ENCODE results near the gene TMEM130.

Gene TMEM130, protein sequence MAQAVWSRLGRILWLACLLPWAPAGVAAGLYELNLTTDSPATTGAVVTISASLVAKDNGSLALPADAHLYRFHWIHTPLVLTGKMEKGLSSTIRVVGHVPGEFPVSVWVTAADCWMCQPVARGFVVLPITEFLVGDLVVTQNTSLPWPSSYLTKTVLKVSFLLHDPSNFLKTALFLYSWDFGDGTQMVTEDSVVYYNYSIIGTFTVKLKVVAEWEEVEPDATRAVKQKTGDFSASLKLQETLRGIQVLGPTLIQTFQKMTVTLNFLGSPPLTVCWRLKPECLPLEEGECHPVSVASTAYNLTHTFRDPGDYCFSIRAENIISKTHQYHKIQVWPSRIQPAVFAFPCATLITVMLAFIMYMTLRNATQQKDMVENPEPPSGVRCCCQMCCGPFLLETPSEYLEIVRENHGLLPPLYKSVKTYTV

DNA sequence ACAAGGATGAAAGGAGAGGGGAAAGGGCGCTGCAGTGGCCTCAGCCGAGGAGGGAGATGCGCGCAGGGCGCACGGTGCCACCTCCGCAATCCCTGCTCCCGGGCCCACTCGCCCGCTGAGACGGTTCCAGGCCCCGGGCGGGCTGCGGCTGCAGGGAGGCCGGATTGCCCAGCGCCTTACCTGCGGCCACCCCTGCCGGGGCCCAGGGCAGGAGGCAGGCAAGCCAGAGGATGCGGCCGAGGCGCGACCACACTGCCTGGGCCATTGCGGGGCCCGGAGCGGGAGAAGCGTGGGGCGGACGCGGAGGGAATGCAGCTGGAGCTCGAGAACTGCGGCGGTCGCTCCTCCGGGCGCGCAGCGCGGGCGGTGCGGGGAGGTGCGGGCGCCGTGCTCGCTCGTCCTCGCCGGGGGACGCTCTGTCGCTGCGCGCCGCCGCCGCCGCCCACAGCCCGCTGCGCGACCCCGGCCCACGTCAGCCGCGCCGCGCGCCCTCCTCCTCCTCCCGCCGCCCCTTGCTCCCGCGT, at the start of gene TMEM130:
TMEM130 (minus strand) TSS at position 418 of the 524 bp plus-strand sequence; CDS start at position 265, 153 bp downstream.
- Mint-ChIP-seq H3K27ac (no peak within 1 kb of the TSS), H3K27me3 (peaks cover 6% of the 10 kb centered on the region), H3K4me3 (peak within 1 kb of the TSS; percentile 74)

DNA sequence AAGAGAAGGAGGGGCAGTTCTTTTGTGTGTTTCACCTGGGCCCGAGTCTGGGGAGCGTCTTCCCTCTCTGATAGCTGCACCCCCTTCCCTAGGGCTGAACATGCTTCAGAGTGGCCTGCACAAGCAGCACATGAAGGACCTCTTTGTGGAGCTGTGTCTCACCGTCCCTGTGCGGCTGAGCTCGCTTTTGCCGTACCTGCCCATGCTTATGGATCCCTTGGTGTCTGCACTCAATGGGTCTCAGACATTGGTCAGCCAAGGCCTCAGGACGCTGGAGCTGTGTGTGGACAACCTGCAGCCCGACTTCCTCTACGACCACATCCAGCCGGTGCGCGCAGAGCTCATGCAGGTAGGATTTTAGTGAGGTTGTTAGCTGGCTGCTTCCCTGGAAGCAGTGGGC, 47.5 kb upstream of the TMEM130 start:
- Mint-ChIP-seq H3K27ac (no peak overlapping the region), H3K27me3 (no peaks in the 10 kb centered on the region), H3K36me3 (peaks cover 9% of the 10 kb centered on the region), H3K9me3 (no peaks in the 10 kb centered on the region), H3K4me3 (no peak overlapping the region), H3K4me1 (no peaks in the 10 kb centered on the region)

More for the DNA sequence above, at the start of gene TMEM130:
- Mint-ChIP-seq H3K9me3 (no peaks in the 10 kb centered on the region), H3K36me3 (no peaks in the 10 kb centered on the region), H3K4me1 (peaks cover 4% of the 10 kb centered on the region)

DNA sequence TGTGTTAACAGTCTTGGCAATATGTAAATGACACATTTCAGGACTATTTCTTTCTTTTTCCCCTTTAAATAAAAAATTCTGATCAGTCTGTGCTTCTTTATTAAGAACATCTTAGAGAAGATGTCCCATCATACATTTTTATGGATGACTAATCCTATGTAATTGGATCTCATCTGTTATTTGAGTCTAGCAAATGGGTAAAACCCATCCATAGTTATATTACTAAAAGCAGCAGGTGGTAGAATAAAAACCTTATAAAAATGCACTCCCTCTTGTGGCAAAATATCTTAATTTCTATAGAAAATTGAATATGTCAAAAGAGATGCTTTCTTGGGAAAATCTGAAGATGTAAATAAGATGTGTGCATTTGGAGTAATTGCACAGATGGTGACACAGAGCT, 43.8 kb upstream of the TMEM130 start:
- Mint-ChIP-seq H3K4me3 (no peak overlapping the region), H3K27ac (no peak overlapping the region), H3K9me3 (no peaks in the 10 kb centered on the region), H3K27me3 (no peaks in the 10 kb centered on the region), H3K36me3 (peaks cover 12% of the 10 kb centered on the region), H3K4me1 (no peaks in the 10 kb centered on the region)

DNA sequence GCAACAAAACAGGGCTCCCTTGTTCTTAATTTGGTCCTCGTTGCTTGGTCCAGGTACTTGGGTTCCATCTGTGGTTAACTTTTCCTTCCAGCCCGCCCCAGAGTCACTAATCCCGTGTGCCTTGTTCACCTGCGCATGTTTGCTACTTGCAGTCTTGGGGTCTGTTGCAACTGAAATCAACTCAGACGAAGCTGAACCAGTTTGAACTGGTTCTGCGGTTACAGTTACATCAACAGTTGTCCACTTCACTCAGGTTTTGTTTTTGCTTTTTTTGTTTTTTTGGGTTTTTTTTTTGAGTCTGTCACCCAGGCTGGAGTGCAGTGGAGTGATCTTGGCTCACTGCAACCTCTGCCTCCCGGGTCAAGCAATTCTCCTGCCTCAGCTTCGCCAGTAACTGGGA, 43.2 kb upstream of the TMEM130 start:
- H3K9me3 Mint-ChIP-seq = no peaks in the 10 kb centered on the region
- no peaks in the 10 kb centered on the region for H3K27me3 Mint-ChIP-seq
- H3K4me3 Mint-ChIP-seq = no peak overlapping the region
- no peak overlapping the region for H3K27ac Mint-ChIP-seq
- peaks cover 12% of the 10 kb centered on the region for H3K36me3 Mint-ChIP-seq
- no peaks in the 10 kb centered on the region for H3K4me1 Mint-ChIP-seq

DNA sequence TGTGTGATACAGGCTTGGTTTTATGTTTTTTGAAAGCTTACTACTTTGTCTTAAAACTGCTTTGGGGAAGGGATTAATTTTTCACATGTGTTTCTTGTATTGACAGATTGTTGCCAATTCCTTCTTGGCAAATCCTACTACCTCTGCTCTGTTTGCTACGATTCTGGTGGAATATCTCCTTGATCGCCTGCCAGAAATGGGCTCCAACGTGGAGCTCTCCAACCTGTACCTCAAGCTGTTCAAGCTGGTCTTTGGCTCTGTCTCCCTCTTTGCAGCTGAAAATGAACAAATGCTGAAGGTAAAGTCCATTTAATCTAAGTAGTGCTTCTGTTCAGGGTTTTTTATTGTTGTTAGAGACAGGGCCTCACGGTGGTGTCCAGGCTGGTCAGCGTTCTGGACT, 42.1 kb upstream of the TMEM130 start:
- no peaks in the 10 kb centered on the region for H3K27me3 Mint-ChIP-seq
- H3K27ac Mint-ChIP-seq = no peak overlapping the region
- no peak overlapping the region for H3K4me3 Mint-ChIP-seq
- no peaks in the 10 kb centered on the region for H3K4me1 Mint-ChIP-seq
- no peaks in the 10 kb centered on the region for H3K9me3 Mint-ChIP-seq
- peaks cover 12% of the 10 kb centered on the region for H3K36me3 Mint-ChIP-seq

DNA sequence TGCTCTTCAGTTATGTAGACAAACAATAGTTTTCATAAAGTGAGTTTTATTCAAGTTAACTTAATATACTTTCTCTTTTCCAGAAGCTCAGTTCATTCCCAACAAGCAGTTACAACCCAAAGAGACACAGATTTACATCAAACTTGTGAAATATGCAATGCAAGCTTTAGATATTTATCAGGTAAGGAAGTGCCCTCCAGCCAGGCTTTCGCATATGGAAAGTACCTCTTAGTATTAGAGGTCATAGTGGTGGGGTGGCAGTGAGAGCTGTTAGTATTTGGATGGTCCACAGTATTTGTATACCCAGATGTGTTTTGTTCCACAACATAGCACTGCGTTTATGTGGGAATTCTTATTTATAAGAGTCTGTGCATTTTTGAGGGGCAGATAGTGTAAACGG, 40.6 kb upstream of the TMEM130 start:
- Mint-ChIP-seq H3K4me3 (no peak overlapping the region), H3K9me3 (no peaks in the 10 kb centered on the region), H3K4me1 (no peaks in the 10 kb centered on the region), H3K27me3 (no peaks in the 10 kb centered on the region), H3K36me3 (peaks cover 12% of the 10 kb centered on the region), H3K27ac (no peak overlapping the region)

DNA sequence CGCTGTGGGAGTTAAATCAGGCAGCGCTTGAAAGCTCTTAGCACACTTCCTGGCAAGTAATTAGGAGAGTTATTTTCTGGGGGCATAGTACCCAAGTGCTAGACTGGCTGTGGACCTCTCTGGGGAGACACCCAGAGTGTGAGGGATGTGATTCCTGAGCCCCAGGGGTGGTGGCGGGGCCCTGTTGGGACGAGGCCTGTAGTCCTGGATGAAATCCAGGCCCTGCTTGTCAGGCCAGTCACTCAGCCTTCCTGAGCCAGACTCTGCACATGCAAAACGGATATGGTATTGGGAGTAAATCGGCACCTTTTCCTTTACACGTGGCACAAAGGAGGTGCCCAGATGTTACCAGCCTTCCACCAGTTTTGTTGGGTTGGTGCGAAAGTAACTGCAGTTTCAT, 39.7 kb upstream of the TMEM130 start:
- H3K4me3 Mint-ChIP-seq = no peak overlapping the region
- no peaks in the 10 kb centered on the region for H3K4me1 Mint-ChIP-seq
- no peaks in the 10 kb centered on the region for H3K27me3 Mint-ChIP-seq
- no peak overlapping the region for H3K27ac Mint-ChIP-seq
- H3K9me3 Mint-ChIP-seq = no peaks in the 10 kb centered on the region
- H3K36me3 Mint-ChIP-seq = peaks cover 21% of the 10 kb centered on the region

DNA sequence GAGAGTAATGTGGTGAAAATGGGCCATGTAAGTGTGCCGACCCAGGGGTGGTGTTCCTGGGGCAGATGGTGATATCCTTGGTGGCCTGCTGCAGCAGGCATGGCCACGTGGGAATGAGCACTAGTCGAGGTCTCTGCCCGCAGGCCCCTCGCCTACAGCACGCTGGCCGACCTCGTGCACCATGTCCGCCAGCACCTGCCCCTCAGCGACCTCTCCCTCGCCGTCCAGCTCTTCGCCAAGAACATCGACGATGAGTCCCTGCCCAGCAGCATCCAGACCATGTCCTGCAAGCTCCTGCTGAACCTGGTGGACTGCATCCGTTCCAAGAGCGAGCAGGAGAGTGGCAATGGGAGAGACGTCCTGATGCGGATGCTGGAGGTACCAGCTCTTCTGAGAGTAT, 38.8 kb upstream of the TMEM130 start:
- Mint-ChIP-seq H3K9me3 (no peaks in the 10 kb centered on the region), H3K4me3 (no peak overlapping the region), H3K27me3 (no peaks in the 10 kb centered on the region), H3K4me1 (no peaks in the 10 kb centered on the region), H3K27ac (peak overlapping the region; percentile 17), H3K36me3 (peaks cover 21% of the 10 kb centered on the region)

DNA sequence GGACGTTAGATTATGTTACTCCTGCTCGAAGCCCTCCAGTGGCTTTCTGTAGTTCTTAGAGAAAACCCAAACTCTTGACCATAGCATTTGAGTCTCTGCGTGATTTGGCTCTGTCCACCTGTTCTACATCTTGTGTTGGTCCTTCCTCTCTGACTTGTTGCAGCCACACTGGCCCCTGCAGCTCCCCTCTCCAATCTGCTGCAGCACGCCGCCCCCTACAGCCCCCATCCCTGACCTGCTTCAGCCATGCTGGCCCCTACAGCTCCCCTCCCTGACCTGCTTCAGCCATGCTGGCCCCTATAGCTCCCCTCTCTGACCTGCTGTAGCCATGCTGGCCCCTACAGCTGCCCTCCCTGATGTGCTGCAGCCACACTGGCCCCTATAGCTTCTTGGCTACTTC, 37.8 kb upstream of the TMEM130 start:
- Mint-ChIP-seq H3K27ac (no peak overlapping the region), H3K9me3 (no peaks in the 10 kb centered on the region), H3K27me3 (no peaks in the 10 kb centered on the region), H3K4me1 (no peaks in the 10 kb centered on the region), H3K4me3 (no peak overlapping the region), H3K36me3 (peaks cover 21% of the 10 kb centered on the region)

DNA sequence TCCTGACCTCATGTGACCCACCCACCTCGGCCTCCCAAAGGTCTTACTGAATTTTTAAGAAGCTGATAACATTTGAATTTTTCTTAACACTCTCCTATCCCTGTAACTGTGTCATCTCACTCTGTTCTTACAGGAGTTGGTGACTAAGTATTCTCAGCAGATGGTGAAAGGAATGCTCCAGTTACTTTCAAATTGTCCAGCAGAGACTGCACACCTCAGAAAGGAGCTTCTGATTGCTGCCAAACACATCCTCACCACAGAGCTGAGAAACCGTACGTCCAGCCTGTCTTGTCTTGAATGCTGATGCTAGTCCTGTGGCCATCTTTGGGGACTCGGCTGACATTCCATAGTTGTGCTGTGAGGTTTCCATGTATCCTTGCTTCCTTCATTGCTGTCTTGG, 33.4 kb upstream of the TMEM130 start:
- Mint-ChIP-seq H3K4me3 (no peak overlapping the region), H3K27ac (no peak overlapping the region), H3K4me1 (no peaks in the 10 kb centered on the region), H3K9me3 (no peaks in the 10 kb centered on the region), H3K27me3 (no peaks in the 10 kb centered on the region), H3K36me3 (peaks cover 29% of the 10 kb centered on the region)

DNA sequence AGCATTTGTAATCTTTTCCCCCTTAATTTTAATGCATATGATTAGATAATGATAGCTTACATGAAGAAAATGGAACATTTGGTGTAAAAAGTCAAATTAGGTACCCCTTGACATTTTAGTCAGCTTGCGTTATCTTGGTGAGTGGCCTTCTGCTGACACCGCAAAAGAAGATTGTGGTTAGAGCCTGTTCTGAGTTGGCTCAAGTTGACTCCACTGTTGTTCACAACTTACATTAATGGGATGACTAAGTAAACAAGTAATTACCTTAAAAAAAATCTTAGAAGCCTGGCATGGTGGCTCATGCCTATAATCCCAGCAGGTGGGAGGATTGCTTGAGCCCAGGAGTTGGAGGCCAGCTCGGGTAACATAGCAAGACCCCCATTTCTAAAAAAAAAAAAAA, 32.7 kb upstream of the TMEM130 start:
- H3K36me3 Mint-ChIP-seq = peaks cover 29% of the 10 kb centered on the region
- no peaks in the 10 kb centered on the region for H3K4me1 Mint-ChIP-seq
- no peak overlapping the region for H3K4me3 Mint-ChIP-seq
- no peak overlapping the region for H3K27ac Mint-ChIP-seq
- no peaks in the 10 kb centered on the region for H3K27me3 Mint-ChIP-seq
- H3K9me3 Mint-ChIP-seq = no peaks in the 10 kb centered on the region

DNA sequence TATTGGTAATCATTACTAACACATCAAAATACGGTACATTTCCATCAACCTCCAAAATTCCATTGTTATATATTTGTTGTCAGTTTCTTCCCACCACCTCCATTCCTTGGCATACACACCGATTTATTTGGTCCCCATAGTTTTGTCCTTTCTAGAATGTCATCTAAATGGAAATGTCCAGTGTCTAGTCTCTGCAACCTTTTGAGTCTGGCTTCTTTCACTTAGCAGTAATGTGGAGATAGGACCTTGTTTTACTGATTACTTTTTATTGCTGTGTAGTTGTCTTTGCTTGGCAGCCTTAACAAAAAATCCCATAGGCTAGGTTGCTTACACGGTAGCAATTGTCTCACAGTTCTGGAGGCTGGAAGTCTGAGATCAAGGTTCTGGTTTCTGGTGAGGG, 31.0 kb upstream of the TMEM130 start:
- Mint-ChIP-seq H3K27me3 (no peaks in the 10 kb centered on the region), H3K4me1 (no peaks in the 10 kb centered on the region), H3K36me3 (peaks cover 35% of the 10 kb centered on the region), H3K4me3 (no peak overlapping the region), H3K27ac (no peak overlapping the region), H3K9me3 (no peaks in the 10 kb centered on the region)

DNA sequence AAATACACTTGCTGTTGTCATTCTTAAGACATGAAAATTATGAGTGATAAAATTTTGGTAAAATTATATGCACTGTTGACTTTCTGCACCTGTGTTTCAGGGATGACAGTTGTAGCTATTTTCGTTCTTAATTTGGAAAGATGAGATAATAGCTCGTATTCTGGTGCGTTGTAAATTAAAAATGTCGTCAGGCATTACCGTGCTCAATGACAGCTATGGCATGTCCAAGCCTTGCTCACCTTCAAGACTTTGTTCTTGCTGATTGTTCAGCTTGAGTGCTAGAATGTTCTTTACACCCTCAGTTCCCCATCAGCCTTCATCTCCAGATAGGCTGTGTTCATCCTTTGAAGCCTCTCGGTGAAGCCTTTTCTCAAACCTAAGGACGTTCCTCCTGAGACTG, 30.0 kb upstream of the TMEM130 start:
- Mint-ChIP-seq H3K36me3 (peaks cover 33% of the 10 kb centered on the region), H3K27me3 (no peaks in the 10 kb centered on the region), H3K9me3 (no peaks in the 10 kb centered on the region), H3K4me3 (no peak overlapping the region), H3K4me1 (peaks cover 4% of the 10 kb centered on the region), H3K27ac (no peak overlapping the region)

DNA sequence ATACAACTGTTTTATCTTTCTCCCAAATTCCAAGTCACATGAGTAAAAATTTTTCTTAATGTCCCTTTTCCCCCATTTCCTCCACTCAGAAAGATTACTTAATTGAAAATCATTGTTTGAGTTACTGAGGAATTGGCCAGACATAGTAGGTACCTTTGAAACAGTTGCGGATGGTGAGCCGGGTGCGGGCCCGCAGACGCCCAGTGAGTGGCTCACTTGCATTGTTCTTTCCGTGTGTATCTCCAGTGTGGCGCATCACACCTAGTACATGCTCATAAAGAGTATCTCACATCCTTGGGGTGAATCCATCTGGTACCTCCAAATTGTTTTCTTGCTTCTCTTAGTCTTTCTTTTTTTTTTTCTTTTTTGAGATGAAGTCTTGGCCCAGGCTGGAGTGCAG, 22.8 kb upstream of the TMEM130 start:
- Mint-ChIP-seq H3K36me3 (peaks cover 20% of the 10 kb centered on the region), H3K27ac (no peak overlapping the region), H3K4me1 (peaks cover 16% of the 10 kb centered on the region), H3K9me3 (no peaks in the 10 kb centered on the region), H3K4me3 (no peak overlapping the region), H3K27me3 (no peaks in the 10 kb centered on the region)

DNA sequence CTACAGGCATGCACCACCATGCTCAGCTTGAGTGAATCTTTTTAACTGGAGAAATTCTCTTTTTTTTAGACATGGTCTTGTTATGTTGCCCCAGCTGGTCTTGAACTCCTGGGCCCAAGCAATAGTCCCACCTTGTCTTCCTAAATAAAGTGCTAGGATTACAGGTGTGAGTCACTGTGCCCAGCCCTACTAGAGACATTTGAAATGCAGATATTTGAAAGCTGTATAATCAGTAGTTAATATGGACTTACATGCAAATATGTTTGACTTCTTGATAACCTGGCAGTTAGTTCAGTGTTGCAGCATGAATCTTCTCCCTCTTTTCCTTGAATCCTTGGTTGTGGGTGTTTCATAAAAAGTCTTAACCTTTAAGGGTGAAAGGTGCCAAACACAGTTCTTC, 17.2 kb upstream of the TMEM130 start:
- Mint-ChIP-seq H3K4me3 (no peak overlapping the region), H3K36me3 (peaks cover 9% of the 10 kb centered on the region), H3K27me3 (no peaks in the 10 kb centered on the region), H3K4me1 (peaks cover 35% of the 10 kb centered on the region), H3K9me3 (no peaks in the 10 kb centered on the region), H3K27ac (no peak overlapping the region)

DNA sequence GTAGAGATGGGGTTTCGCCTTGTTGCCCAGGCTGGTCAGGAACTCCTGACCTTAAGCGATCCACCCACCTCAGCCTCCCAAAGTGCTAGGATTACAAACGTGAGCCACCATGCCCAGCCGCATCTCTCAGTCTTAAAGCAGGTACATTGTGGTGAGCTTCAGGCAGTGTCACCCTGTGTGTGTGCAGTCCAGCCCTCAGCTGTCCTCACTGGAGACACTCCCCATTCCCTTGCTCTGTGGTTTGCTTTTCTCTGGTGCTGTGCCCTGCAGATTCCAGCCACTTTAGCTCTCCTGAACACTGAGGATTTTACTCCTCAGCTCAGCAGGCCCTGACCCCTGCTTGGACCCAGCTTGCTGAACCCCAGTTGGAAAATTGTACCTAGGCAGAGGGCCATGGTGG, 14.6 kb upstream of the TMEM130 start:
- Mint-ChIP-seq H3K27ac (no peak overlapping the region), H3K9me3 (no peaks in the 10 kb centered on the region), H3K36me3 (peaks cover 7% of the 10 kb centered on the region), H3K4me1 (peaks cover 51% of the 10 kb centered on the region), H3K27me3 (no peaks in the 10 kb centered on the region), H3K4me3 (no peak overlapping the region)
